PC-3 (cell line): ENCODE data around the gene CEMP1. TPM values are rescaled to one million over a fixed set of nuclear protein-coding genes. Genes with fewer than 3 reads are reported as not detected.

ENCODE experiments used
- ATAC-seq: fragments of 200-7000 bp; cut with Tn5 transposase; 2 replicates; pipeline ENCODE4 v1.9.1; 2020; ENCODE audit warnings: mild to moderate bottlenecking, moderate library complexity
- BruUV-seq: library from RNA; stranded (reverse); fragments of 400-500 nt; replicated peaks from 2 replicates; lab custom pipeline; 2021; lab: Mats Ljungman, UMichigan
- CTCF ChIA-PET: fragments of 300-600 bp; sonication (Branson Sonifier 250); formaldehyde crosslinking; loops from one replicate; lab custom pipeline; 2022; ENCODE audit warnings: antibody characterized with exemption; lab: Charles Lee
- POLR2A ChIA-PET: fragments of 300-600 bp; sonication (Branson Sonifier 250); formaldehyde crosslinking; loops from one replicate; lab custom pipeline; 2022; ENCODE audit warnings: antibody characterized with exemption; ENCODE audit not compliant: unreplicated experiment; lab: Charles Lee
- DNase-seq: peaks from one replicate; pipeline ENCODE4 v3.0.0-alpha.2; 2015
- H2AFZ ChIP-seq: fragments of 300-600 bp; sonication (generic); 2 replicates; pipeline ENCODE4 v1.6.0; 2016; ENCODE audit warnings: antibody characterized with exemption, low read length
- H3F3A ChIP-seq: fragments of 300-600 bp; sonication (generic); one replicate; pipeline ENCODE4 v1.6.0; 2017; ENCODE audit warnings: antibody characterized with exemption, low read length, control low read depth, mild to moderate bottlenecking; ENCODE audit not compliant: unreplicated experiment
- H3K27ac ChIP-seq: fragments of 300-600 bp; sonication (generic); 2 replicates; pipeline ENCODE4 v1.5.1; 2016; ENCODE audit warnings: mild to moderate bottlenecking, low read length
- H3K27me3 ChIP-seq: fragments of 300-600 bp; sonication (generic); 2 replicates; pipeline ENCODE4 v1.6.1; 2016; ENCODE audit warnings: low read length, mixed read lengths
- H3K36me3 ChIP-seq: fragments of 300-600 bp; sonication (generic); 2 replicates; pipeline ENCODE4 v1.6.1; 2016; ENCODE audit warnings: low read depth, mixed run types, low read length, mixed read lengths
- H3K4me1 ChIP-seq: fragments of 300-600 bp; sonication (generic); 2 replicates; pipeline ENCODE4 v1.5.1; 2016; ENCODE audit warnings: low read length; ENCODE audit not compliant: insufficient read depth
- H3K4me2 ChIP-seq: fragments of 300-600 bp; sonication (generic); 2 replicates; pipeline ENCODE4 v1.6.0; 2016; ENCODE audit warnings: low read length
- H3K4me3 ChIP-seq: fragments of 300-600 bp; sonication (generic); 2 replicates; pipeline ENCODE4 v1.5.1; 2016; ENCODE audit warnings: mild to moderate bottlenecking, low read length, mixed read lengths
- H3K79me2 ChIP-seq: fragments of 300-600 bp; sonication (generic); 2 replicates; pipeline ENCODE4 v1.6.1; 2017; ENCODE audit warnings: low read length, mixed read lengths
- H3K9ac ChIP-seq: fragments of 300-600 bp; sonication (generic); 2 replicates; pipeline ENCODE4 v1.6.0; 2016; ENCODE audit warnings: mild to moderate bottlenecking, low read length
- H3K9me2 ChIP-seq: fragments of 300-600 bp; sonication (generic); replicated peaks from 2 replicates; pipeline ENCODE4 v1.6.1; 2016; ENCODE audit warnings: mixed run types, low read length, mixed read lengths
- H3K9me3 ChIP-seq: fragments of 300-600 bp; sonication (generic); 2 replicates; pipeline ENCODE4 v1.6.1; 2016; ENCODE audit warnings: low read length, mixed read lengths
- H4K20me1 ChIP-seq: fragments of 300-600 bp; sonication (generic); 2 replicates; pipeline ENCODE4 v1.6.1; 2016; ENCODE audit warnings: low read length, mixed read lengths
- CTCF ChIP-seq: fragments of 300-600 bp; sonication (generic); conservative IDR thresholded peaks from 2 replicates; pipeline ENCODE4 v1.5.1; 2017; ENCODE audit warnings: antibody characterized with exemption, low read depth, mild to moderate bottlenecking, low read length
- EZH2 ChIP-seq: fragments of 300-600 bp; sonication (generic); IDR thresholded peaks from one replicate; pipeline ENCODE4 v1.6.1; 2017; ENCODE audit warnings: antibody characterized with exemption, mild to moderate bottlenecking, low read length; ENCODE audit not compliant: unreplicated experiment
- EZH2phosphoT487 ChIP-seq: fragments of 300-600 bp; sonication (generic); IDR thresholded peaks from 2 replicates; pipeline ENCODE4 v1.6.1; 2018; ENCODE audit warnings: mild to moderate bottlenecking, antibody characterized with exemption, low read length, borderline replicate concordance
- intact Hi-C: fragments of 100-400 bp; cut with micrococcal nuclease; formaldehyde crosslinking; loops from 2 replicates; pipeline ENCODE4 v1.9.0; 2023
- total RNA-seq: library from RNA; depleted of rRNA; stranded (reverse); fragments of >200 nt; gene quantifications from 2 replicates; pipeline ENCODE4 v1.2.3, GENCODE V29; 2014

CEMP1 gene
- total RNA-seq, 1 experiment from 2014 or later: not detected

DNA sequence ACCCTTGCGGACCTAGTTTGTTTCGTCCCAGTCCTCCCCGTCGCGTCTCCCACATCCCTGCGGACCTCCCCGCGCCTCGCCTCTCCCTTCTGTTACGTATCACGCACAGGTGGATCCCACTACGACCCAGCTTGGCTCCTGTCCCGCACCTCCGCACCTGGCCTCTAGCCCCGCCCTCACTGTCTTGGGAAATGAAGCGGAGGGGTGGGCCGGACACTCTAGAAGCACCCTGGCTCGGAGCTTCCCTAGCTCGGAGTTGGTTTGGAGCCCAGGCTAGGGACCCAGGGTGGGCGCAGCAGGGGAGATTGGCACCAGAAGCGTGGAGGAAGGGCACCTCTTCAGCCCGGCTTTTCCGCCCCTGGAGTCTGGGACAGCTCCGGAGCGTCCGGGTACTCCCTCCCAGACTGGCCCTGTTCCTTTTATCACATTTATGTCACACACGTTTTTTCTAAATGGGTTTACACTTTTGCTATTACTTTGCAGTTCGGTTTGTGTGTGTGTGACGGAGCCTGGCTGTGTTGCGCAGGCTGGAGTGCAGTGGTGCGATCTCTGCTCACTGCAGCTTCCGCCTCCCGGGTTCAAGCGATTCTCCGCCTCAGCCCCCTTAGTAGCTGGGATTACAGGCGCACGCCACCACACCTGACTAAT lies 1.4 kb upstream of the CEMP1 start:
- H3K4me1 ChIP-seq: peaks cover 9% of the 10 kb centered on the region; the same call in 1 of the 2 replicates
- H3K79me2 ChIP-seq: no peaks in the 10 kb centered on the region
- H3K9me2 ChIP-seq: no peaks in the 10 kb centered on the region
- ATAC-seq (peak; percentile 24), DNase-seq (peak; percentile 64)
- no peaks in the 10 kb centered on the region for H3K27me3 ChIP-seq
- TF ChIP-seq CTCF: no peak
- H3K4me3 ChIP-seq: peak overlapping the region; percentile 69
- ChIA-PET CTCF (no interaction called here), POLR2A (interaction anchor here (0.7 kb wide), 1 partner anchor 14 kb away, joined by 4 read pairs; no protein-coding TSS in a partner anchor)
- no peaks in the 10 kb centered on the region for H3K9me3 ChIP-seq
- H2AFZ ChIP-seq: peak overlapping the region; percentile 63
- H3F3A ChIP-seq: no peaks in the 10 kb centered on the region
- intact Hi-C loops: no loop called here
- no TSS peak for BruUV-seq
- no peaks in the 10 kb centered on the region; the same call in 1 of the 2 replicates for H3K36me3 ChIP-seq
- H4K20me1 ChIP-seq: no peaks in the 10 kb centered on the region
- H3K4me2 ChIP-seq: peak overlapping the region; percentile 94
- H3K9ac ChIP-seq: peak overlapping the region; percentile 50
- H3K27ac ChIP-seq: peak overlapping the region; percentile 14; the same call in 1 of the 2 replicates

DNA sequence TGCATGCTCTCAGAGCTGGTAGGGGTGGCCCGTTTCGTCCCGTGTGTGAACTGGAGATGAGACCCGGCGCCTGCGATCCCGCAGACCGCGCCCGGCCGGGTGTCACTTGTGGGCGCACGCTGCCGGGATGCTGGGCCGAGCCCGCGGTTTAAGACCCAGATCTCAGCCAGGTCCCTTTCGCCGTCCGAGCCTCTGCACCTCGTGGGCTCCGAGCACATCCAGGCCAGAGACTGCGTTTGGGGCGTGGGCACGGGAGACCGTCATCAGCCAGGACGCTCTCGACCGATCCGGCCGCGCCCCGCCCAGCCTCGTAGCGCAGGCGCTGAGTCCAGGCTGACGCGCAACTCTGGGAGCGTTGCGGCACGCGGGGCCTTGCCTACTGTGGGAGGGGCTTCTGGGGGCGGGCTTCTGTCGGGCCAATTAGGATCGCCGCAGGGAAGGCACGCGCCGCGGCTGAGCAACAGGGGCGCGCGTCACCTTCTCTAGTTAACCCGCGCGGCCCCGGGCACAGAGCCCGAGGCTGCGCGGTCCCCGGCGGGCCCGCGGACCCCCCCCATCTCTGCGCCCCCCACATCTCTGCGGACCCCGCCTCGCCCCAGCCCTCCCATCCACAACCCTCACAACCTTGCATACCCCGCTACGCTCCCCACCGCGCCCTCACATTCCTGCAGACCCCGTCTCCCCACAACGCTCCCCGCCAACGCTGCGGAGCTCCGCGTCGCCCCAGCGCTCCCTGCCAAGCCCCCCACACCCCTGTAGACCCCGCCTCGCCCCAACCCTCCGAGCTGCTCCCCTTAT lies 687 bp upstream of the CEMP1 start:
- Histone ChIP-seq H3K79me2 (no peaks in the 10 kb centered on the region), H3K9me3 (no peaks in the 10 kb centered on the region), H2AFZ (peak overlapping the region; percentile 63), H3K27ac (peak overlapping the region; percentile 51), H3K4me1 (peaks cover 9% of the 10 kb centered on the region; the same call in 1 of the 2 replicates), H4K20me1 (no peaks in the 10 kb centered on the region), H3K27me3 (no peaks in the 10 kb centered on the region), H3F3A (no peaks in the 10 kb centered on the region), H3K4me2 (peak overlapping the region; percentile 94), H3K9ac (peak overlapping the region; percentile 70), H3K36me3 (no peaks in the 10 kb centered on the region; the same call in 1 of the 2 replicates), H3K9me2 (no peaks in the 10 kb centered on the region), H3K4me3 (peak overlapping the region; percentile 69)
- no TSS peak for BruUV-seq
- DNase-seq (peak; percentile 95), ATAC-seq (peak; percentile 90)
- ChIA-PET CTCF (no interaction called here), POLR2A (no interaction called here)
- TF ChIP-seq EZH2: no peak
- intact Hi-C loops: no loop called here

DNA sequence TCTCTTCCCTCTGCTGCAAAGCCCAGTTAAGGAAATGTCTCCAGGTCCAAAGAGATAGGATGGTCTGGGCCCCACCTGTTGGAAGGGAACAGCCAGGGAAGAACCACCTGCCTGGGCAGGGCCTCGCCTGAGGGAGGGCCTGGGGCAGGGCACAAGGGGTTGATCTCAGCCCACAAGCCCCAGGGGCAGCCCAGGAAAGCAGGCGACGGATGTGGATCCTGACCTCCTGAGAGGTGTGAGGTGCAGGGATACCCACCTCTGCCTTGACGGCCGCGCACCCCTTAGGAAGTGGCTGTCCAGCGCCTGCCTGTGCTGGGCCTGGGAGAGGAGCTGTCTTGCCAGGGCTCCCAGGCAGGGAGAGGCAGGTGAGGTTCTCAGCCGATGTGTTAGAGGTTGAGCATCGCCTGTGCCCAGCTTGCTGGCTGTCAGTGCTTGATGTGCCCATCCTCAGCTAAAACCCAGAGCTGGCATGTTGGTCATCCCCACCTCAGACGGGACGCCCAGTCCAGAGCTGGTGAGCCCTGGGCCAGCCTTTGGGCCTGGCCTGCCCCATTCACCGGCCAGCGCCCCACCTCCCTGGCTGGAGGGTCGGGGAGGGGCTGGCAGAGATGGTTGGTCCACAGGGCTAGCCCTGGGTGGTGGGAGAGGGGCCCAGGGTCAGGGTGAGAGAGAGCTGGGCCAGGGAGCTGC lies 434 bp downstream of the CEMP1 start:
- intact Hi-C loops: no loop called here
- TF ChIP-seq EZH2 (no peak), CTCF (no peak), EZH2phosphoT487 (no peak)
- Histone ChIP-seq H2AFZ (no peak overlapping the region), H3K27me3 (no peaks in the 10 kb centered on the region), H3K9me3 (no peaks in the 10 kb centered on the region), H3K9me2 (no peaks in the 10 kb centered on the region), H3K4me2 (peak overlapping the region; percentile 81; the same call in 1 of the 2 replicates), H3K9ac (no peak overlapping the region), H3K27ac (no peak overlapping the region), H3F3A (no peaks in the 10 kb centered on the region), H3K4me1 (peaks cover 4% of the 10 kb centered on the region; the same call in 1 of the 2 replicates), H3K79me2 (no peaks in the 10 kb centered on the region), H3K36me3 (no peaks in the 10 kb centered on the region; the same call in 1 of the 2 replicates), H3K4me3 (no peak overlapping the region), H4K20me1 (no peaks in the 10 kb centered on the region)
- DNase-seq: no peak
- POLR2A ChIA-PET: interaction anchor here (0.5 kb wide), 1 partner anchor 10 kb away, joined by 14 read pairs; no protein-coding TSS in a partner anchor
- BruUV-seq: TSS peak; percentile 8
- CTCF ChIA-PET: no interaction called here
- no peak for ATAC-seq
